Fibroblast of lung (primary cell): ENCODE measurements around the gene CAPN12. TPM values are rescaled to one million over a fixed set of nuclear protein-coding genes. Genes with fewer than 3 reads are reported as not detected.

Experiments used
- DNase-seq, 2 donors: peaks; one replicate each; pipeline versions ENCODE4 v3.0.0 to v3.0.0-alpha.2; 2010; ENCODE audit warnings: low read depth in 2 of 2
- H2AFZ ChIP-seq: 2 replicates; pipeline ENCODE4 v1.5.1; 2012; ENCODE audit warnings: low read length, control low read depth, inconsistent platforms
- H3K27ac ChIP-seq: 2 replicates; pipeline ENCODE4 v1.5.1; 2011; ENCODE audit warnings: low read length, control low read depth; ENCODE audit not compliant: insufficient read depth
- H3K27me3 ChIP-seq: 2 replicates; pipeline ENCODE4 v1.5.1; 2011; ENCODE audit warnings: mild to moderate bottlenecking, low read length; ENCODE audit not compliant: control insufficient read depth, insufficient read depth
- H3K36me3 ChIP-seq: 2 replicates; pipeline ENCODE4 v1.5.1; 2011; ENCODE audit warnings: low read length; ENCODE audit not compliant: control insufficient read depth, insufficient read depth
- H3K4me1 ChIP-seq: 2 replicates; pipeline ENCODE4 v1.5.1; 2011; ENCODE audit warnings: low read length; ENCODE audit not compliant: control insufficient read depth, insufficient read depth; ENCODE audit errors: extremely low read depth
- H3K4me2 ChIP-seq: 2 replicates; pipeline ENCODE4 v1.5.1; 2011; ENCODE audit warnings: low read length, control low read depth; ENCODE audit not compliant: insufficient read depth; ENCODE audit errors: extremely low read depth
- H3K4me3 ChIP-seq, 4 experiments: fragments of 200-600 bp in 1 of 4; sonication (generic) in 1 of 4; replicated peaks in 1 of 4; 2 replicates each; pipeline ENCODE4 v1.5.1; 2011 to 2016; ENCODE audit warnings: low read length in 4 of 4, low read depth in 3 of 4, mild to moderate bottlenecking in 3 of 4, control low read depth in 2 of 4, inconsistent platforms in 1 of 4, mixed read lengths in 1 of 4; ENCODE audit not compliant: insufficient read depth in 1 of 4; ENCODE audit errors: control extremely low read depth in 1 of 4
- H3K79me2 ChIP-seq: 2 replicates; pipeline ENCODE4 v1.5.1; 2012; ENCODE audit warnings: mild to moderate bottlenecking, low read length, inconsistent platforms; ENCODE audit not compliant: control insufficient read depth, insufficient read depth
- H3K9ac ChIP-seq: 2 replicates; pipeline ENCODE4 v1.5.1; 2011; ENCODE audit warnings: mild to moderate bottlenecking, low read length, control low read depth; ENCODE audit not compliant: insufficient read depth
- H3K9me3 ChIP-seq: 2 replicates; pipeline ENCODE4 v1.5.1; 2012; ENCODE audit warnings: low read depth, low read length; ENCODE audit not compliant: control insufficient read depth, insufficient read depth
- H4K20me1 ChIP-seq: 2 replicates; pipeline ENCODE4 v1.5.1; 2011; ENCODE audit warnings: low read length; ENCODE audit not compliant: control insufficient read depth, insufficient read depth; ENCODE audit errors: extremely low read depth
- CTCF ChIP-seq, 2 donors: IDR thresholded peaks in 1 of 2; conservative IDR thresholded peaks in 1 of 2; 1 replicate in 1 of 2; 2 replicates in 1 of 2; pipeline ENCODE4 v1.5.1; 2011 to 2012; ENCODE audit warnings: low read length in 2 of 2, control low read depth in 1 of 2, inconsistent platforms in 1 of 2, low read depth in 1 of 2, mild to moderate bottlenecking in 1 of 2
- EZH2 ChIP-seq: IDR thresholded peaks from 2 replicates; pipeline ENCODE4 v1.5.1; 2012; ENCODE audit warnings: low read length, control low read depth, mild to moderate bottlenecking; ENCODE audit errors: missing control alignments
- polyA plus RNA-seq, 2 donors: library from polyadenylated mRNA; depleted of rRNA in 1 of 2; stranded (reverse) in 1 of 2; unstranded in 1 of 2; fragments of >200 nt; gene quantifications; 2 replicates each; pipeline ENCODE4 v1.2.1, GENCODE V29; 2011 to 2012; ENCODE audit warnings: missing spikeins in 1 of 2
- total RNA-seq: library from RNA; depleted of rRNA; stranded (reverse); fragments of >200 nt; gene quantifications from 2 replicates; pipeline ENCODE4 v1.2.1, GENCODE V29; 2014

Gene CAPN12
- total and polyA plus RNA-seq, 2 donors (not counting 1 experiment from before 2014, with no cell fraction given): 0.20 to 0.50 TPM

DNA sequence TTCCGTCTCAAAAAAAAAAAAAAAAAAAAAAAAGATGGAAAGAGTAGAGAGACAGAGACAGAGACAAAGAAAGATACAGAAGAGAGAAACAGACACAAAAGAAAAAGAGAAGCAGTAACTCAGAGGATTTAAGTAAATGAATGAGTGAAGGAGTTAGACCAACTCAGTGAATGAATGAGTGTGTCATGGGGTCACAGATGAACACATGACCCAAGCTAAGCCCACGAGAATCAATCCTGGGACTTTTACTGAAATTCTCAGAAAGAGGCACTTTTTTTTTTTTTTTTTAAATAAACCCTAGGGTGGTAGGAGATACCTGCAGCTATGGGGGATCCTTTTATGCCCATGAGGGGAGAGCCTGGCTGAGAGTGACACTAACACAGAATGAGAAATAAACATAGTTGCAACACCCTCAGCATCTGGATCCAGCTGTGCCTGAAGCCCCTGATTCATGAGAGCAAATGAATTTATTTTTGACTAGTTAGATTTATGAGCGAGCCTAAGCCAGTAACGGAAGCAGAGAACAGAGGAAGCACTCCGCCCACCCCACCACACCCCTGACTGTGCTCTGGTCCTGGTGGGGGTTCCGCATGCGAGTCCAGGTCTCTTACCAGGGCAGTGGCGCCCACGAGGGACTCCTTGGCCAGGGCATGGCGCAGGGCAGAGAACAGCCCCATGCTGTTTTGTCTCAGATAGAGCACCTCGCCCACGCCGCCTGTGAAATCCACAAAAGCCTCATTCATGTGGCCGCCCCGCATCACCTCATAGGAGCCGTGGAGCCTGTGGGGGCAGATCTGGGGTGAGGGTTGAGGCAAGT lies 4.6 kb downstream of the CAPN12 start:
- no peak for DNase-seq
- Histone ChIP-seq H4K20me1 (no peaks in the 10 kb centered on the region), H2AFZ (no peak overlapping the region), H3K4me3 (no peak overlapping the region), H3K27ac (no peak overlapping the region), H3K4me1 (no peaks in the 10 kb centered on the region), H3K9me3 (no peaks in the 10 kb centered on the region), H3K36me3 (no peaks in the 10 kb centered on the region), H3K9ac (no peak overlapping the region), H3K4me2 (no peak overlapping the region), H3K27me3 (no peaks in the 10 kb centered on the region), H3K79me2 (no peaks in the 10 kb centered on the region)
- no peak for TF ChIP-seq CTCF (conservative IDR thresholded peaks at IDR 0.05 in 1 of 2, IDR thresholded peaks at IDR 0.05 in 1 of 2; ENCODE audit: low read depth in 1 of 2, low read length in 2 of 2)
- TF ChIP-seq EZH2: no peak

- H3K9ac ChIP-seq: no peak overlapping the region
- no peaks in the 10 kb centered on the region for H3K9me3 ChIP-seq
- H3K27me3 ChIP-seq: no peaks in the 10 kb centered on the region
- TF ChIP-seq CTCF (conservative IDR thresholded peaks at IDR 0.05 in 1 of 2, IDR thresholded peaks at IDR 0.05 in 1 of 2; ENCODE audit: low read depth in 1 of 2, low read length in 2 of 2) (no peak), EZH2 (no peak)
- H2AFZ ChIP-seq: no peak overlapping the region
- no peaks in the 10 kb centered on the region for H3K36me3 ChIP-seq
- no peaks in the 10 kb centered on the region for H4K20me1 ChIP-seq
- no peak overlapping the region for H3K27ac ChIP-seq
- DNase-seq: no peak
- H3K4me3 ChIP-seq: no peak overlapping the region
- H3K4me1 ChIP-seq: peaks cover 4% of the 10 kb centered on the region
- no peaks in the 10 kb centered on the region for H3K79me2 ChIP-seq
- no peak overlapping the region for H3K4me2 ChIP-seq
Observed at GRCh38 chr19:38737921-38738737, 6.1 kb downstream of the CAPN12 start.

DNA sequence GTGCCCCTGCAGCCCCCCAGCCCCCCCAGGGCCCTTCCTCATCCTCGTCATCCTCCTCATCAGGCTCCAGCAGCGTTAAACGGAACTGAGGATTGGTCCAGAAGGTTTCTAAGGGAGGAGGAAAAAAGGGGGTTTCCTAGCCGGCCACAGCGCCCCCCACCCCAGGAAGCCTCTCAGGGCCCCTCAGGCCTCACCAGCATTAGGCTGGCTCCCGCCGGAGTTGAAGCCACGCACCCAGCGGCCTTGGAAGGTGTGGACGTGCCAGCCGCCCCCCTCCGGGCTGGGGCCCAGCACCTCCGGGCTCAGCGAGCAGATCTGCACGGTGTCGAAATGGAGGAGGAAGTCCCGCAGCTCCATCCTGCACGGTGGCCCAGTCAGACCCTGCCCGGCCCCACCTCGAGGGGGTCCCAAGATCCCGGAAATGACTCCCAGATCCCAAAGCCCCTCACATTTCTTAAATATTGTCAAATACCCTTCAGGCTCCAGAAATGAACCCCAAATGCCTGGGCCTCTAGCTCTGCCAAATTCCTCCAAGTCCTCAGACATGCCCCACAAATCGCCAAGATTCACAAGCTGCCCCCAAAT lies 6.9 kb downstream of the CAPN12 start:
- H3K9me3 ChIP-seq: no peaks in the 10 kb centered on the region
- H3K27ac ChIP-seq: no peak overlapping the region
- H3K4me2 ChIP-seq: no peak overlapping the region
- H3K9ac ChIP-seq: no peak overlapping the region
- no peak overlapping the region for H3K4me3 ChIP-seq
- H3K4me1 ChIP-seq: peaks cover 4% of the 10 kb centered on the region
- H3K36me3 ChIP-seq: no peaks in the 10 kb centered on the region
- no peaks in the 10 kb centered on the region for H4K20me1 ChIP-seq
- H2AFZ ChIP-seq: no peak overlapping the region
- H3K27me3 ChIP-seq: no peaks in the 10 kb centered on the region
- no peak for DNase-seq
- TF ChIP-seq CTCF (conservative IDR thresholded peaks at IDR 0.05 in 1 of 2, IDR thresholded peaks at IDR 0.05 in 1 of 2; ENCODE audit: low read depth in 1 of 2, low read length in 2 of 2) (no peak), EZH2 (no peak)
- H3K79me2 ChIP-seq: no peaks in the 10 kb centered on the region
